CD14-positive monocyte (primary cell): ENCODE data around the gene PRDM11. TPM values are rescaled to one million over a fixed set of nuclear protein-coding genes. Genes with fewer than 3 reads are reported as not detected.

Source experiments
- DNase-seq, 3 donors: peaks; one replicate each; pipeline ENCODE4 v3.0.0-alpha.2; 2011 to 2022
- H2AFZ ChIP-seq: 2 replicates; pipeline ENCODE4 v1.6.0; 2012; ENCODE audit warnings: mild to moderate bottlenecking, low read depth, low read length, inconsistent platforms; ENCODE audit not compliant: insufficient read depth, poor library complexity, severe bottlenecking
- H3K27ac ChIP-seq, 2 donors: 1 replicate in 1 of 2; 2 replicates in 1 of 2; pipeline ENCODE4 v1.5.1; 2012 to 2013; ENCODE audit warnings: low read length in 2 of 2, control low read depth in 1 of 2, inconsistent platforms in 1 of 2, low read depth in 1 of 2, mild to moderate bottlenecking in 1 of 2
- H3K27me3 ChIP-seq, 2 donors: one replicate each; pipeline versions ENCODE4 v1.6.0 to v1.6.1; 2011 to 2013; ENCODE audit warnings: low read length in 2 of 2; ENCODE audit not compliant: control insufficient read depth in 2 of 2, insufficient read depth in 2 of 2
- H3K36me3 ChIP-seq, 2 donors: replicated peaks in 1 of 2; 1 replicate in 1 of 2; 2 replicates in 1 of 2; pipeline versions ENCODE4 v1.5.1 to v1.6.1; 2012 to 2013; ENCODE audit warnings: low read length in 2 of 2, control low read depth in 1 of 2, inconsistent platforms in 1 of 2, mild to moderate bottlenecking in 1 of 2; ENCODE audit not compliant: insufficient read depth in 2 of 2, control insufficient read depth in 1 of 2
- H3K4me1 ChIP-seq, 2 donors: 1 replicate in 1 of 2; 2 replicates in 1 of 2; pipeline versions ENCODE4 v1.5.1 to v1.6.1; 2012 to 2013; ENCODE audit warnings: low read length in 2 of 2, control low read depth in 1 of 2, inconsistent platforms in 1 of 2, mild to moderate bottlenecking in 1 of 2, moderate library complexity in 1 of 2; ENCODE audit not compliant: insufficient read depth in 2 of 2, control insufficient read depth in 1 of 2
- H3K4me2 ChIP-seq: replicated peaks from 2 replicates; pipeline ENCODE3; 2012; ENCODE audit warnings: low read length, moderate library complexity, mild to moderate bottlenecking; ENCODE audit not compliant: poor library complexity, severe bottlenecking; ENCODE audit errors: extremely low read depth
- H3K4me3 ChIP-seq, 3 experiments: fragments of 200-600 bp in 1 of 3; sonication (generic) in 1 of 3; replicated peaks in 1 of 3; 1 replicate in 2 of 3; 2 replicates in 1 of 3; pipeline ENCODE4 v1.5.1; 2011 to 2013; ENCODE audit warnings: low read length in 3 of 3, mild to moderate bottlenecking in 3 of 3, control low read depth in 2 of 3, low read depth in 2 of 3, inconsistent platforms in 1 of 3, moderate library complexity in 1 of 3
- H3K79me2 ChIP-seq: 2 replicates; pipeline ENCODE4 v1.6.0; 2012; ENCODE audit warnings: mild to moderate bottlenecking, control low read depth, inconsistent platforms, low read length, moderate library complexity; ENCODE audit not compliant: insufficient read depth
- H3K9ac ChIP-seq: 2 replicates; pipeline ENCODE4 v1.6.0; 2017; ENCODE audit warnings: low read length, mild to moderate bottlenecking; ENCODE audit not compliant: insufficient read depth, poor library complexity, severe bottlenecking
- H3K9me3 ChIP-seq, 2 donors: replicated peaks in 1 of 2; 1 replicate in 1 of 2; 2 replicates in 1 of 2; pipeline versions ENCODE4 v1.5.1 to v1.6.1; 2012 to 2013; ENCODE audit warnings: low read length in 2 of 2, control low read depth in 1 of 2; ENCODE audit not compliant: control insufficient read depth in 1 of 2, insufficient read depth in 1 of 2
- H4K20me1 ChIP-seq: 2 replicates; pipeline ENCODE4 v1.6.0; 2012; ENCODE audit warnings: mild to moderate bottlenecking, low read length, control low read depth, moderate library complexity; ENCODE audit not compliant: insufficient read depth
- H3K27ac Mint-ChIP-seq, 7 donors: one replicate each; pipeline ENCODE4 v1.8.0; 2020; ENCODE audit warnings: mild to moderate bottlenecking in 7 of 7, mixed read lengths in 7 of 7, moderate library complexity in 6 of 7, inconsistent platforms in 2 of 7
- H3K27me3 Mint-ChIP-seq, 3 donors: one replicate each; pipeline ENCODE4 v1.8.0; 2021 to 2022; ENCODE audit warnings: low read depth in 3 of 3, mild to moderate bottlenecking in 3 of 3, mixed read lengths in 3 of 3, moderate library complexity in 3 of 3, inconsistent platforms in 1 of 3
- H3K36me3 Mint-ChIP-seq, 2 donors: one replicate each; pipeline ENCODE4 v1.8.0; 2020; ENCODE audit warnings: mixed read lengths in 2 of 2, inconsistent platforms in 1 of 2, mild to moderate bottlenecking in 1 of 2
- H3K4me1 Mint-ChIP-seq: one replicate; pipeline ENCODE4 v1.8.0; 2020; ENCODE audit warnings: mild to moderate bottlenecking, mixed read lengths
- H3K4me3 Mint-ChIP-seq, 2 donors: one replicate each; pipeline ENCODE4 v1.8.0; 2020; ENCODE audit warnings: mild to moderate bottlenecking in 2 of 2, mixed read lengths in 2 of 2, moderate library complexity in 1 of 2
- H3K9me3 Mint-ChIP-seq, 7 donors: one replicate each; pipeline ENCODE4 v1.8.0; 2020 to 2022; ENCODE audit warnings: mixed read lengths in 7 of 7, mild to moderate bottlenecking in 6 of 7, moderate library complexity in 6 of 7, inconsistent platforms in 2 of 7
- CTCF ChIP-seq: fragments of 200-600 bp; IDR thresholded peaks from one replicate; pipeline ENCODE4 v1.8.0; 2022; ENCODE audit warnings: antibody characterized with exemption, mild to moderate bottlenecking
- WGBS: methylation state at CpG from one replicate; pipeline ENCODE4 v1.1.5; 2013; ENCODE audit warnings: missing lambda C conversion rate; ENCODE audit not compliant: insufficient coverage; 5-methylcytosine and 5-hydroxymethylcytosine counted together
- intact Hi-C, 2 donors: fragments of 100-400 bp; cut with micrococcal nuclease; formaldehyde crosslinking; loops; one replicate each; pipeline versions ENCODE4 v1.15.0 to v1.15.1; 2023
- polyA plus RNA-seq, 3 donors: library from polyadenylated mRNA; depleted of rRNA in 1 of 3; unstranded in 2 of 3; stranded (reverse) in 1 of 3; fragments of 300-500 nt in 2 of 3; fragments of >200 nt in 1 of 3; fragmentation: Illumina TruSeq in 2 of 3; gene quantifications; 1 replicate in 2 of 3; 2 replicates in 1 of 3; pipeline ENCODE4 v1.2.3, GENCODE V29; 2012 to 2021

PRDM11 gene
- polyA plus RNA-seq, 3 donors, result 0.48 to 1.8 TPM; not detected in 1

DNA sequence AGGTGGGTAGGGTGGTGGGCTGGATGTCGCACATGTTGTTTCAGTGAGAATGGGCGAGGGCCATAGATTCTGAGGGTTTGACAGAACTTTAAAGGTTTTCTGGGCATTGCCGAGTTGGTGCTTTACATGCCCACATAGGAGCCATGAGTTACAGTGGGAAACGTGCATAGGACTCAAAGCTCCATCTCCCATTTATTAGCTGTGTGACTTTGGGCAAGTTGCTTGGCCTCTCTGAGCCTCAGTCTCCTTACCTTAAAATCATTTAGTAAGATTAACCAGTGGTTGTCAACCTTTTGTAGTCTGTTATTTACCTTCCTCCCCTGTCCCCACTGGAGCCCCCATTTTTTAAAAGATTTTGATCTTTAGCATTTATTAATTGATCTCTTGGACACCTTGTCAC is 72.3 kb downstream of the PRDM11 start:
- Mint-ChIP-seq H3K27ac (no peak overlapping the region), H3K36me3 (peaks cover 0 to 1% of the 10 kb centered on the region in 2 donors), H3K4me1 (peaks cover 5% of the 10 kb centered on the region), H3K4me3 (no peak overlapping the region), H3K27me3 (no peaks in the 10 kb centered on the region), H3K9me3 (no peaks in the 10 kb centered on the region)
- Histone ChIP-seq H3K9me3 (no peaks in the 10 kb centered on the region), H3K36me3 (no peaks in the 10 kb centered on the region), H3K79me2 (no peaks in the 10 kb centered on the region), H3K27me3 (no peaks in the 10 kb centered on the region), H3K4me3 (no peak overlapping the region), H3K4me1 (no peaks in the 10 kb centered on the region), H4K20me1 (no peaks in the 10 kb centered on the region), H3K9ac (no peak overlapping the region), H2AFZ (no peak overlapping the region), H3K27ac (no peak overlapping the region), H3K4me2 (no peak overlapping the region)
- no peak for DNase-seq
- intact Hi-C loops, result no loop called here
- 100% methylated on average over 2 of the region's 4 CpGs for WGBS
- TF ChIP-seq CTCF, result no peak

GRCh38 chr11:45219411-45219810 is 73.0 kb downstream of the PRDM11 start:
- intact Hi-C loops, result no loop called here
- Mint-ChIP-seq H3K27me3 (no peaks in the 10 kb centered on the region), H3K27ac (no peak overlapping the region), H3K9me3 (no peaks in the 10 kb centered on the region), H3K4me1 (peaks cover 5% of the 10 kb centered on the region), H3K36me3 (peaks cover 0 to 1% of the 10 kb centered on the region in 2 donors), H3K4me3 (no peak overlapping the region)
- H4K20me1 ChIP-seq, result no peaks in the 10 kb centered on the region
- no peak for TF ChIP-seq CTCF
- DNase-seq, result no peak
- H3K9me3 ChIP-seq, result no peaks in the 10 kb centered on the region
- 96% methylated on average over 18 of the region's 18 CpGs for WGBS
- no peak overlapping the region for H2AFZ ChIP-seq
- H3K36me3 ChIP-seq, result no peaks in the 10 kb centered on the region
- no peak overlapping the region for H3K4me3 ChIP-seq
- H3K4me1 ChIP-seq, result no peaks in the 10 kb centered on the region
- H3K9ac ChIP-seq, result no peak overlapping the region
- no peak overlapping the region for H3K27ac ChIP-seq
- H3K79me2 ChIP-seq, result no peaks in the 10 kb centered on the region
- H3K4me2 ChIP-seq, result no peak overlapping the region
- no peaks in the 10 kb centered on the region for H3K27me3 ChIP-seq
